Lung microvascular endothelial cell (primary cell): ENCODE data around the gene C4orf36. TPM values are rescaled to one million over a fixed set of nuclear protein-coding genes. Genes with fewer than 3 reads are reported as not detected.
A peak's percentile ranks its signal among the peaks of the same experiment; 100 is the strongest.

Experiments
- DNase-seq, 2 donors: peaks; one replicate each; pipeline versions ENCODE4 v3.0.0 to v3.0.0-alpha.2; 2010; ENCODE audit warnings: low read depth in 2 of 2
- total RNA-seq: library from RNA; depleted of rRNA; stranded (reverse); fragments of >200 nt; gene quantifications from 2 replicates; pipeline ENCODE4 v1.2.1, GENCODE V29; 2014

Gene C4orf36
- total RNA-seq, 1 donor from 2014 or later: not detected

DNA sequence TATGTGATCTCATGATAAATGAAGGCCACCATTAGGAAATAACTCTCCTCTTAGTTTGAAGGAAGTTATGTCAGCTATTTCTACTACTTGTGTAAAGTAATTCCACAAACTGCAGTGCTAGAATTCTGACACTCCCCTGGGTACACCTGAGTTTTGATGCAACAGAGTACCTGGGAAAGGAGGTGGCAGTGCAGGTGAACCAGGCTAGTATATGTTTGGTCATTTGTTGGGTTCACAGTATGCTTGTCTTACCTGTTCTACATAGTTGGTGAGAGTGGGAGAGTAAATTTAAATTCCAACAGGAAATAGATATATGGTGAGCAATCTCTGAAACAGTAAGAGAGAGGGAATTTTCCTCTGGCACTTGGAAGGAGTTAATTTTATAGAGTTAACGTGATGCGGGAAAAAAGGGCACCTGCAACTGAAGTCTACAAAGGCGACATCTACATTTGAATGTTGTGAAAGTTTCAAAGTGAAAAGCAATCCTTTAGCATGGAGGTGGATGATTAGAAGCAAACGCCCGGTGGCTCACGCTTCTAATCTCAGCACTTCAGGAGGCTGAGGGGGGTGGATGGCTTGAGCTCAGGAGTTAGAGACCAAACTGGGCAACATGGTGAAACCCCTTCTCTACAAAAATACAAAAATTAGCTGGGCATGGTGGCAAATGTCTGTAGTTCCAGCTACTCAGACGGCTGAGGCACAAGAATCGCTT, 34.7 kb downstream of the C4orf36 start:
- DNase-seq: no peak

DNA sequence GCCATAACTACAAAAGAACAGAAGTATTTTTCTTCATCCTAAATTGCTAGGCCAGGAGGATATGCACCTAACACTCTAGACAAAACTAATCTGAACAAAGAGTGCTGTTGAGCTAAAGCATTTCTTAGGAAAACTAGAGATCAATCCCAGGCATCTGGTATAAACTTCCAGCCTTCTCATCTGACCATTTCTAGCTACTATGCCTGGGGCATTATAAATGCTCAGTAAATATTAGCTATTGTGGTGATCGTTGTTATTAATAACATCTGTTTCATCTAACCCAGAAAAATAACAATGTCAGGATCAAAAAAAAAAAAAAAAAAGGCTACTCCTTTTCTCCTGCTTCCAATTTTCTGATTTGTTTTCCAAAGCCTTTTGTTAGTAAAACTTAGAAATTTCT, 35.3 kb downstream of the C4orf36 start:
- no peak for DNase-seq

DNA sequence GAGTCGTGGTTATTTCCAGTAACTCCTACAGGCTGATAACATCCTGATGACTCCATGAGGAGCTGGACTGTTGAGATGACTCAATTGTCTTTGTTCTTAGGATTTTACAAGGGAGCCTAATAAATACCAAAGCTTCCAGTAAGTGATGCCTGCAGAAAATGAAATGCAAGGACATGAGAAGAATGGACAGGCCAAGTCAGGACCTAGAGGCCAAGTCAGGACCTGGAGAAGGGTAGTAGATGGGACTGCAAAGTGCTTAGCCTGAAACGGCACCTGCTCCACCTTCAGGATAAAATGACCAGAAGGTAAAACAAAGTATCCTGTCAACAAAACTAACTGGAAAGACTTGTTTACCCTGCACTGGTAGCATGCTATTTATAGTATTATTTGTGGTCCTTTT, 36.6 kb downstream of the C4orf36 start:
- DNase-seq: no peak

DNA sequence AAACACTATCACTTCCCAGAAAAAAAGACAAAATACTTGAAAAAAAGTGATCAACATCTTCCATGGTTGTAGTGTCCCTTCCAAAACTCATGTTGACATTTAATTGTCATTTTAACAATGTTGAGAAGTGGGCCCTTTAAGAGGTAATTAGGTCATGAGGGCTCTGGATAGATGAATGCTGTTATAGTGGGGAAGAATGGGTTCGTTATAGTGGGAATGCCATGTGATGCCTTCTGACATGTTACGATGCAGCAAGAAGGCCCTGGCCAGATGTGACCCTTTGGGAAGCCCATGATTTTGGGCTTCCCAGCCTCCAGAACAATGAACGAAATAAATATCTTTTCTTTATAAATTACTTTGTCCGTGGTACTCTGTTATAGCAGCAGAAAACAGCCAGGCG, 39.0 kb downstream of the C4orf36 start:
- DNase-seq: no peak

DNA sequence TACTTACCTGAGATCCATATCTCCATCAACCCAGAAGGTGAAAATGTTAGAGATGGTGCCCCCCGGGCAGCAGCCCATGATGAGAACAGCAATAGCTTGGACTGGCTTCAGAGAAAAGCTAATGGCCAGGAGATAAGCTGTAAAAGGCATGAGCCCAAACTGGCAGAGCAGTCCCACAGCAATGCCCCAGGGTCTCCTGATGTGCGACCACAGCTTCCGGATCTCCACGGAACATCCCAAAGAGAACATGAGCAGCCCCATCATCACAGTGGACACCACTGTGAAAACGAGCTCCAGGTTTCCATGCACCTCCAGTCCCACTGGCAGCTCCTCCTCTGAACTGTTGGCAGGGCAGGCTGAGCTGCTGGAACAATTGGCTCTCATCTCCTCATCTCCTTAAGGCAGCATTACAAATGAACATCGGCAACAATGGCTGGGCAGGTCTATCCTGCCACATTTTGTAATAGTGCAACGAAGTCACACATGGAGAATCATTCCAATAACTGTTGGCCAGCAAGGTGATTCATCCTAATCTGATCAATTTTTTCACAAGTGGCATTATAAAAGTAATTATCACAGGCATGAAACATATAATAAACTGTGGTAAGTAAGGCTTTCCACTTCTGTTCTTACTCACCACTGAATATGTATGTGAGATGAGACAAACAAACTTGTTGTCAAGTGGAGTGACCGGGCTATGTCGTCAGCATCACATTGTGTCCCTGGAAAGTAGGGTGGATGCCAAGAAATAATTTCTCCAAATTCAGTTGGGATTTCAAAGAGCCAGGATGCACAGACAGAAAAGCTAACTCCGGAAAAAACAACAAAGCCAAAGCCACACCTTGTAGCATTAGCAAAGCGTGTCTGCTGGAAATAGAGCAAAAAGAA, 43.2 kb downstream of the C4orf36 start, which contains the start of gene SLC10A6:
Gene SLC10A6, minus strand, starts transcription at position 653 of the 888 bp plus-strand sequence. Its CDS starts 269 bp downstream, at position 384.
- peak in 1 of 2 donors; percentile 71 for DNase-seq

DNA sequence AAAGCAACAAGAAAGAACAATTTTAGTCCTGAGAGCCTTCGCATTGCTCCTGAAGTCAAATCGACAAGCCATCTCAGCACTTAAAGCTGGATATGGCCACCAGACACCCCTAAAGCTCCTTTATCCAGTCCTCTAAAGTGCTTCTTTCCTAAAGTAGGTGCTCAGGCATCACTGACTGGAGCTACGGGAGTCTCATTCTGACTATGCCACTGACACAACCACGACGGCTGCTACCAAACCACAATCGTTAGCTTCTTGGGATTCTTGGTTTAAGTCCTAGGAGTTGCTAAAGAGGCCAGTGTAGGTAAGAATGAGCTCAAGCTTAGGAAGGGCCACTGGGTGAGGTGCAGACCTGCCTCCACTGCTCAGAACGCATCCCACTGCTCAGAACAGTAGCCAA, 44.1 kb downstream of the C4orf36 start:
- DNase-seq: no peak

DNA sequence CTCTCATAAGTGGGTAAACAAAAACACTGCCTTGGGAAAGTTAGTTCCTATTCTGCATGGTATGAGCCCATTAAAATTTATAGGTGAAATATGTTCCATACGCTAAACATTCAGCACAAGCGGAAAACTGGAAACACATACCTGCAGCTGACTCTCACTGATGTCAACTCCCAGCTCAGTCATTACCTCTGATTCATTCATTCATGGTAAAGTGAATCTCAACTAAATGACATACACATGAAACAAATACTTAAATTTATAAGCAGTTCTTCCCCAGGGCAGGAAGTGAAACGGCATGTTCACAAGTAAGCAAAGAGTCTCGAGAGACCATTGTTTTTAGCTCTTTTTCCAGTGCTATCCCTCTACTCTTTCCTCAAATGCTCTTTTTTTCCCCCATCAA, 44.7 kb downstream of the C4orf36 start:
- DNase-seq: no peak

DNA sequence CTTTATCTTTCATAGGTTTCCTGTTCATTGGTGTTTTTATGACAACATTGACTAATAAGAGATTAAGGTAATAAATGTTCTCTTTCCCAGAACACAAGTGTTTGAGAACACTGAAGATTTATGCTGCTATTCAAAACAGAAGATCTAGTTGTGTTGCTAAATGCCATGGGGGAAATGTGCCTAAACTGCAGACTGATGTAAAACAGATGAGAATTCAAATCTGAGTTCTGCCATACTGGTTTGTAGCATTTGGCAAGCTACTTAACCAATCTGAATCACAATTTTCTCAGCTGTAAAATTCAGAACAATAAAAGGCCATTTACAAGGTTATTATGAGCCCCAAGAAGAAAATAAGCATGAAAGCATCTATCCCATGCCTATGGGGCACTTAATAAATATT, 45.3 kb downstream of the C4orf36 start:
- DNase-seq: no peak

DNA sequence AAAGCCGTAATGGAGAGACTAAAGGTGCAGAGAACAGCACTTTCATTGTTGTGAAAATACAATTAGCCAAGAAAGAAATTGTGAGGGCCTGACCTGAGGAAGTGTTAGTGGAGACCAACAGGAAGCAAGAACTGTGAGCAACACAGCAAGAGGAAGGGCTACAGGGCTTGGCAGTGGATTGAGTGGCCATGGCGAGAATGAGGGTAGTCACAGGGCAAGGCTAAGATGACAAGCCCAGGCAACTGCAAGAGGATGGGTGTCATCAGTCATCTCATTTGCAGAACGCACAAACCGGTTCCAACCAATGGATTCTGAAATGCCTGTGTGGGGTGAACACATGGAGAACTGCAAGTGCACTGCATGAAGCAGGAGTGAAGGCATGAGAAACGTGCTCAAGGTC, 46.6 kb downstream of the C4orf36 start:
- DNase-seq: peak; percentile 6 to 79

DNA sequence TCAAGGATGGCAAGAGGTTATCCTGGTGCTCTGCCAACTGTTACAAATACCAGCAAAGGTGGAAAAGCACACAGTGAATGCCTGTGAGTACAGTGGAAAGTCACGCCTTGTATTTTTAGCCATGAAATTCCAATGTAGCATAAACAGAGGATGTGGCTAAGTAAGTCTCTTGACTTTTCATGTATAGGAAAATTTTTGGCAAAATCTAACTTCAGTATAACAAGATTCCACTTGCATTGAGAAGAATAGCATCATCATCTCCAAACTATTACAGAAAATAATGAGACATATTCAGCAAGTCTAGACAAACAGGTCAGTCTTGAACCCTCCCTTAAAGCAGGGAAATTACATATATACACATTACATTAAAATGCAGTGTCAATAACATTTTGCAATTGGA, 50.9 kb downstream of the C4orf36 start:
- DNase-seq: no peak

DNA sequence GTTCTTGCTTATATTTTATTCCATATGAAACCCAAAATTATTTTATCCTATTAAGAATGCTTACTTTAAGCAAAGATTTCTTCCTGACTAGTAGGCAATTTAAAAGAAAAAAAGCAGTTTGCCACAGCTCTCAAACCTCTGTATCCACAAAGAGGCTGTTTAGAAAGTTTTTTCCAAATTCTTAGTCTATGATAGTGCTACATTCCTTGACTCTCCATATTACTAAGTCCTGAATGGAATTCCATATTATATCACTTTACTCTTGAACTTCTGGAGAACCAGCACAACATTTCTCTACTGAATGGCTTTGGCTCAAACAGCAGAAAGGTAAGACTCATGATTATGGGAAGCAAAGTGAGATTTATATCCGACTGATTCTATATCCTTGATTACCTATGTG, 51.4 kb downstream of the C4orf36 start:
- DNase-seq: no peak

DNA sequence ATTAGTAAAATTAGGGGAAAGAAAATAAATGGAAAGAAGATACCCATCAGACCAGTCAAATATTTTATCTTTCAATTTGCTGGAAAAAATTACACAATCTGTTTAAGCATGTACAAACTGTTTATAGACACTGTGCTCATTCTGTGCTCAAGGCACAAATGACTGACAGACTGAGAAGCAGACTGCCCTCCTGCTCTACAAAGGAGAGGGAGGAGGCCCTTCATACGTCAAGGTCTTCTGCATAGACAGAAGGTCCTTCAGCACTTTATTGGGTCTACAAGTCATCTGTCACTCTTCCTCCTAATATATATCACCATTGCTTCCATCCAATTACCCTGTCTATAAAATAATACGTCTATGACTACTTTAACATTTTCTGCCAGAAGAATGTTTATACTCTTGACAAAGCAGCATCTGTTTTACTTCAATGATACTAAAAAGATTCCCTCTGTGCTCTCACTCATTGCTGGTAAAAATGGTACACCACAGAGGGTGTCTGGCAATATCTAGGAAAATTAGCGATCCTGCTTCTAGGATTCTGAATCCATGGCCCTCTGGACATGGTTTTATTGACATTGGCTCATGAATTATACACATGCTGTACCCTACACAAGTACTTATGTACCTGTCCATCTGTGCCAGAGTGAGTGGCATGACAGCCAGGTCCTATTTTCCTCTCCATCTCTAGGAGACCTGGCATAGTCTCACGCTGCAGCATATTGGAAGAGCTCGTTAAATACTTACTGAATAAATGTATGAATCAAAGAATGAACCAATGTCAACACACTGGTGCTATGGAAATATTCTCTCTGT, 54.3 kb downstream of the C4orf36 start:
- no peak for DNase-seq

DNA sequence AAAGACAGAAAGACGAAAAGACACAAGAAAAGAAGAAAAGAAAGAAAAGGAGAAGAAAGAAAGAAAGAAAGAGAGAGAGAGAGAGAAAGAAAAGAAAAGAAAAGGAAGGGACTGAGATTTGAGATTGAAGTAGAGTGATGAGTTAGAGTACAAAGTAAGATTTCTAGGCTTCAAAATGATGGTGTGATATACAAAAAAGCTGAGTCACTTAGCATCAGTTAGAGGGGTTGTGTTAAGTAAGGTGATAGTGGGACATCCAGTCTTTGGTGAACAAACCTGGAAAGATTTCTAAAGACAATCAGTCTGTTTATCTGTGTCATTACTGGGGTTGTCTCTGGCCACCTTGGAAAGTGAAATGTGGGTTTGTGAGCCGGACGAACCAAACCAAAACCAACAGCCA, 56.5 kb downstream of the C4orf36 start:
- no peak for DNase-seq

DNA sequence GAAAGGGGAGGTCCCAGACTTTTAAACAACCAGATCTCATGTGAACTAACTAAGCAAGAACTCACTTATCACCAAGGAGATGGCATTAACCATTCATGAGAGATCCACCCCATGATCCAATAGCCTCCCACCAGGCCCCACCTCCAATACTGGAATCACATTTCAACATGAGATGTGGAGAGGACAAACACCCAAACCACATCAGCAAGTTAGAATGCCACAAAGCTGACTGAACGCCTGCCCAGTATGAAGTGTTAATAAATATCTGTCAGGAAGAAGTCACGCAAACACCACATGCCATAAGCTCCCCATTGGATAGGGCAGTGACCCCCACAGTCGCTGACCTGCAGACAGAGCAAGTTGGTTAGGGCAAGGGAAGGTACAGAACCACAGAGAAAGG, 57.3 kb downstream of the C4orf36 start:
- no peak for DNase-seq

DNA sequence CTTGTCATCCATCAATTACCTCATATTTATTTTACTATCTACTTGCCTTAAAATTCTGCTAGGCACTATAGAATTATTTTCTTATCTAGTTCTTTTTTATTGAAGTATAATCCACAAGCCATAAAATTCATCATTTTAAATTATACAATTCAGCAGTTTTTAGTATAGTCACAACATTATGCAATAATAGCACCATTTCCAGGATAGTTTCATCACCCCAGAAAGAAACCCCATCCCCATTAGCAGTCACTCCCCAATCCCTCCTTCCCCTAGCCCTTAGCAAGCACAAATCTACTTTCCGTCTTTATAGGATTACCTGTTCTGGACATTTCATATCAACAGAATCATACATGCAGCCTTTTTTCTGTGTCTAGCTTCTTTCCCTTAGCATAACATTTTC, 58.6 kb downstream of the C4orf36 start:
- no peak for DNase-seq

DNA sequence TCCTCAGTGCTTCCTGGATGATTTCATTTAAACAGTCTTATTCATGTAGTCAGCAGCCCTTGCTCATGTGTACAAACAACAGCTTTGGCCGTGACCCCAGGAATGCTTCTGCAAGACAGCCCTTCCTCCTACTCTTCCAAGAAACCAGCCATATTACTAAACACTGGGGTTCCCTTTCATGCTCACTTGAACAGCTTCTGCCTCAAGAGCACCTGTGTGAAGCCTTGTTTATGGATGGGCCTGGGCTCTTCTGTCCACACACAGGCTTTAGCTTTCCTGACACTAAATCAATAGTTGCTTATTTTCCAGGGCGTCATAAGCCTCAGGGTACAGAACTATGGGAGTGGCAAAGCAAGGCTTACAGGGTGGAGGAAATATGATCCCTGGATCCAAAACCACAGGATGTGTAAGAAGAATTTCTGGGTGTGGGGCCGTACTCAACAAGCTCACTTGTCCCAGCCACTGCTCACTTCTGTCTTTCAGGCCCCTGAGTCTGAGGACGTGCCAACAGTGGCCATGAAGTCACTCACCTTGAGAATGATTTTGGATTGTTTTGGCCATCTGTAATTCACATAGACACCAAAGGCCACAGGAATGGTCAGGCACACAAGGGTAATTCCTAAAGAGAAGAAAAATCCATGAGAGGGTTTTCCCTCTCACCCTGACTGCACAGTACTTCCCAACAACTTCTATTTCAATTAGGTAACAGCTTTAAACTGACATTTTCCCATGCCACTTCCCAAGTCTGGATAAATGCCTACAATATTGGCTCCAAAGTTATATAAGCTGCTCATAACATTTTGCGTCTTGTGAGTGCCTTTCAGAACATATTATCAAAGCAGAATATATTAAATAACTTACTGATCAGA, 60.7 kb downstream of the C4orf36 start:
- peak in 1 of 2 donors; percentile 15 for DNase-seq

Other genes starting within 250 kb of the C4orf36 start
- 0.22 and 0.79 TPM in 2 replicates for gene SLC10A6, start 43.0 kb downstream of the C4orf36 start, total RNA-seq
- 13.1 and 22.4 TPM in 2 replicates for gene AFF1, start 42.6 kb upstream of the C4orf36 start, total RNA-seq